H1 (cell line): ENCODE results near the gene TMEM255A. TPM values are rescaled to one million over a fixed set of nuclear protein-coding genes. Genes with fewer than 3 reads are reported as not detected.

Source experiments
- CTCF ChIA-PET: fragments of 300-600 bp; sonication (Branson Sonifier 250); formaldehyde crosslinking; loops from one replicate; lab custom pipeline; 2021; ENCODE audit not compliant: partially characterized antibody; lab: Charles Lee
- POLR2A ChIA-PET: fragments of 300-600 bp; sonication (Branson Sonifier 250); formaldehyde crosslinking; loops from one replicate; lab custom pipeline; 2021; ENCODE audit warnings: inconsistent platforms; ENCODE audit not compliant: partially characterized antibody; lab: Charles Lee
- DNase-seq, 2 experiments: peaks; one replicate each; pipeline versions ENCODE4 v3.0.0 to v3.0.0-alpha.2; 2010 to 2022; ENCODE audit warnings: low spot score in 2 of 2, low read depth in 1 of 2, mixed read lengths in 1 of 2
- FAIRE-seq: peaks from 2 replicates; lab custom pipeline; 2011; peaks lifted over from hg19 to GRCh38; lab: Jason Lieb, UNC
- H2AFZ ChIP-seq: 2 replicates; pipeline ENCODE4 v1.8.1; 2012; ENCODE audit warnings: low read length, inconsistent platforms
- H2AK5ac ChIP-seq: 2 replicates; pipeline ENCODE4 v1.6.1; 2013; ENCODE audit warnings: low read depth, low read length
- H2BK120ac ChIP-seq: replicated peaks from 2 replicates; pipeline ENCODE3; 2013; ENCODE audit warnings: low read depth, low read length, inconsistent platforms
- H2BK12ac ChIP-seq: 2 replicates; pipeline ENCODE4 v1.6.1; 2013; ENCODE audit warnings: low read depth, low read length
- H2BK15ac ChIP-seq: 2 replicates; pipeline ENCODE4 v1.6.1; 2013; ENCODE audit warnings: low read length
- H2BK20ac ChIP-seq: 2 replicates; pipeline ENCODE4 v1.6.1; 2013; ENCODE audit warnings: low read length
- H2BK5ac ChIP-seq: 2 replicates; pipeline ENCODE4 v1.6.1; 2013; ENCODE audit warnings: low read depth, low read length
- H3K14ac ChIP-seq: 2 replicates; pipeline ENCODE4 v1.6.1; 2013; ENCODE audit warnings: inconsistent platforms; ENCODE audit not compliant: insufficient read length
- H3K18ac ChIP-seq: 2 replicates; pipeline ENCODE4 v1.6.1; 2013; ENCODE audit warnings: low read length; ENCODE audit errors: extremely low read depth
- H3K23ac ChIP-seq: 2 replicates; pipeline ENCODE4 v1.6.1; 2013; ENCODE audit warnings: inconsistent platforms; ENCODE audit not compliant: insufficient read length
- H3K23me2 ChIP-seq: 2 replicates; pipeline ENCODE4 v1.6.1; 2013; ENCODE audit warnings: low read depth, low read length
- H3K27ac ChIP-seq: 2 replicates; pipeline ENCODE4 v1.6.1; 2011; ENCODE audit warnings: low read depth, low read length, inconsistent platforms
- H3K27me3 ChIP-seq, 4 experiments: replicated peaks in 1 of 4; 1 replicate in 1 of 4; 2 replicates in 3 of 4; pipeline versions ENCODE4 v1.6.1 to v1.8.1; 2011 to 2013; ENCODE audit warnings: low read length in 3 of 4, mild to moderate bottlenecking in 3 of 4, inconsistent platforms in 2 of 4, mixed read lengths in 2 of 4, moderate library complexity in 1 of 4; ENCODE audit not compliant: control insufficient read depth in 3 of 4, insufficient read depth in 3 of 4; ENCODE audit errors: extremely low read depth in 1 of 4
- H3K36me3 ChIP-seq, 4 experiments: 2 replicates each; pipeline versions ENCODE4 v1.6.1 to v1.8.1; 2011 to 2013; ENCODE audit warnings: mild to moderate bottlenecking in 4 of 4, low read length in 3 of 4, moderate library complexity in 2 of 4, control low read depth in 1 of 4, inconsistent platforms in 1 of 4; ENCODE audit not compliant: insufficient read depth in 4 of 4, control insufficient read depth in 2 of 4
- H3K4ac ChIP-seq: replicated peaks from 2 replicates; pipeline ENCODE3; 2013; ENCODE audit warnings: low read length, low read depth, mixed read lengths, inconsistent platforms; ENCODE audit not compliant: insufficient read length
- H3K4me1 ChIP-seq, 4 experiments: replicated peaks in 1 of 4; 1 replicate in 1 of 4; 2 replicates in 3 of 4; pipeline versions ENCODE4 v1.6.1 to v1.8.1; 2011 to 2013; ENCODE audit warnings: low read length in 3 of 4, inconsistent platforms in 2 of 4, mixed read lengths in 1 of 4; ENCODE audit not compliant: insufficient read depth in 4 of 4, control insufficient read depth in 3 of 4
- H3K4me2 ChIP-seq, 2 experiments: 2 replicates each; pipeline versions ENCODE4 v1.6.1 to v1.8.1; 2011 to 2013; ENCODE audit warnings: low read depth in 2 of 2, low read length in 2 of 2, control low read depth in 1 of 2, inconsistent platforms in 1 of 2, mild to moderate bottlenecking in 1 of 2; ENCODE audit not compliant: insufficient read depth in 1 of 2
- H3K4me3 ChIP-seq, 4 experiments: fragments of 200-600, 300-600 bp in 1 of 4; sonication (generic), shearing (Covaris generic), sonication (Bioruptor Twin) in 1 of 4; 2 replicates each; pipeline versions ENCODE4 v1.5.1 to v1.8.1; 2011 to 2016; ENCODE audit warnings: low read length in 4 of 4, low read depth in 3 of 4, control low read depth in 2 of 4, inconsistent platforms in 2 of 4, mild to moderate bottlenecking in 2 of 4, mixed read lengths in 1 of 4, moderate library complexity in 1 of 4; ENCODE audit not compliant: insufficient read depth in 2 of 4; ENCODE audit errors: extremely low read depth in 1 of 4
- H3K56ac ChIP-seq: replicated peaks from 2 replicates; pipeline ENCODE3; 2013; ENCODE audit warnings: low read depth, mild to moderate bottlenecking, mixed read lengths, low read length, inconsistent platforms; ENCODE audit not compliant: insufficient read length
- H3K79me1 ChIP-seq: 2 replicates; pipeline ENCODE4 v1.6.1; 2013; ENCODE audit warnings: low read depth, low read length, control low read depth
- H3K79me2 ChIP-seq, 2 experiments: 2 replicates each; pipeline versions ENCODE4 v1.6.1 to v1.8.1; 2012 to 2013; ENCODE audit warnings: low read length in 2 of 2, mild to moderate bottlenecking in 2 of 2, inconsistent platforms in 1 of 2; ENCODE audit not compliant: insufficient read depth in 2 of 2, control insufficient read depth in 1 of 2
- H3K9ac ChIP-seq, 4 experiments: replicated peaks in 1 of 4; 1 replicate in 1 of 4; 2 replicates in 3 of 4; pipeline versions ENCODE4 v1.6.1 to v1.8.1; 2011 to 2013; ENCODE audit warnings: low read depth in 3 of 4, low read length in 3 of 4, control low read depth in 2 of 4, mild to moderate bottlenecking in 2 of 4, moderate library complexity in 2 of 4, inconsistent platforms in 1 of 4; ENCODE audit errors: extremely low read depth in 1 of 4
- H3K9me3 ChIP-seq, 2 experiments: 2 replicates each; pipeline versions ENCODE4 v1.6.1 to v1.8.1; 2012 to 2013; ENCODE audit warnings: mild to moderate bottlenecking in 2 of 2, moderate library complexity in 2 of 2, control low read depth in 1 of 2, inconsistent platforms in 1 of 2, low read depth in 1 of 2, low read length in 1 of 2, mixed read lengths in 1 of 2; ENCODE audit not compliant: insufficient read depth in 2 of 2
- H4K20me1 ChIP-seq, 2 experiments: replicated peaks in 1 of 2; 2 replicates each; pipeline versions ENCODE3 to v1.8.1; 2011 to 2013; ENCODE audit warnings: inconsistent platforms in 2 of 2, low read length in 2 of 2, mild to moderate bottlenecking in 1 of 2; ENCODE audit not compliant: insufficient read depth in 2 of 2, control insufficient read depth in 1 of 2
- H4K5ac ChIP-seq: 2 replicates; pipeline ENCODE4 v1.6.1; 2013; ENCODE audit warnings: low read length, low read depth, mixed read lengths, inconsistent platforms; ENCODE audit not compliant: insufficient read length
- H4K8ac ChIP-seq: 2 replicates; pipeline ENCODE4 v1.8.0; 2013; ENCODE audit warnings: mild to moderate bottlenecking, moderate library complexity, low read length, inconsistent platforms; ENCODE audit not compliant: insufficient read depth; ENCODE audit errors: extremely low read depth
- H4K91ac ChIP-seq: replicated peaks from 2 replicates; pipeline ENCODE3; 2013; ENCODE audit warnings: low read length, mixed read lengths, inconsistent platforms; ENCODE audit not compliant: insufficient read length
- BACH1 ChIP-seq: IDR thresholded peaks from 2 replicates; pipeline ENCODE4 v1.6.1; 2012; ENCODE audit warnings: low read length, improper control_type of control experiment
- BCL11A ChIP-seq, 2 experiments: IDR thresholded peaks; one replicate each; pipeline ENCODE4 v1.6.1; 2011; ENCODE audit warnings: low read depth in 2 of 2, low read length in 2 of 2, mild to moderate bottlenecking in 2 of 2
- CBX5 ChIP-seq: fragments of 300-800, 300-1000 bp; sonication (generic); IDR thresholded peaks from 2 replicates; pipeline ENCODE4 v1.7.1; 2016; ENCODE audit warnings: antibody characterized with exemption, low read length, low read depth
- CBX8 ChIP-seq: fragments of 300-800, 300-1000 bp; sonication (generic); IDR thresholded peaks from 2 replicates; pipeline ENCODE4 v1.7.1; 2016; ENCODE audit warnings: low read depth, low read length, borderline replicate concordance
- CHD2 ChIP-seq: IDR thresholded peaks from 2 replicates; pipeline ENCODE4 v1.6.1; 2012; ENCODE audit warnings: low read length, improper control_type of control experiment
- E2F6 ChIP-seq: IDR thresholded peaks from 2 replicates; pipeline ENCODE4 v1.6.1; 2012; ENCODE audit warnings: inconsistent platforms
- FOSL1 ChIP-seq: IDR thresholded peaks from 2 replicates; pipeline ENCODE4 v1.6.1; 2011; ENCODE audit warnings: mild to moderate bottlenecking, low read depth, low read length, moderate library complexity; ENCODE audit not compliant: insufficient read depth
- JUN ChIP-seq: IDR thresholded peaks from 2 replicates; pipeline ENCODE4 v1.6.1; 2011; ENCODE audit warnings: low read depth, mild to moderate bottlenecking, improper control_type of control experiment, low read length
- JUND ChIP-seq: IDR thresholded peaks from 2 replicates; pipeline ENCODE4 v1.6.1; 2011; ENCODE audit warnings: mild to moderate bottlenecking, improper control_type of control experiment, low read length
- KDM4A ChIP-seq: IDR thresholded peaks from one replicate; pipeline ENCODE4 v1.7.1; 2012; ENCODE audit warnings: low read depth, mild to moderate bottlenecking, moderate library complexity, low read length, inconsistent platforms; ENCODE audit not compliant: severe bottlenecking
- NRF1 ChIP-seq: IDR thresholded peaks from 2 replicates; pipeline ENCODE4 v1.6.1; 2011; ENCODE audit warnings: mild to moderate bottlenecking, low read depth, low read length, improper control_type of control experiment
- RAD21 ChIP-seq, 2 experiments: IDR thresholded peaks in 1 of 2; conservative IDR thresholded peaks in 1 of 2; 2 replicates each; pipeline ENCODE4 v1.6.1; 2011; ENCODE audit warnings: low read depth in 2 of 2, low read length in 2 of 2, improper control_type of control experiment in 1 of 2, inconsistent platforms in 1 of 2, mild to moderate bottlenecking in 1 of 2, moderate library complexity in 1 of 2
- SIN3A ChIP-seq, 2 experiments: IDR thresholded peaks in 1 of 2; conservative IDR thresholded peaks in 1 of 2; 2 replicates each; pipeline ENCODE4 v1.6.1; 2011 to 2012; ENCODE audit warnings: low read length in 2 of 2, improper control_type of control experiment in 1 of 2, low read depth in 1 of 2, mild to moderate bottlenecking in 1 of 2
- WGBS, 2 experiments: shearing (Covaris generic) in 1 of 2; methylation state at CpG; one replicate each; pipeline versions ENCODE4 v1.1.6 to v1.1.7; 2013 to 2015; ENCODE audit warnings: low lambda C conversion rate in 2 of 2, mixed read lengths in 2 of 2, inconsistent platforms in 1 of 2, low coverage in 1 of 2, missing lambda C conversion rate in 1 of 2; ENCODE audit not compliant: insufficient replicate concordance in 2 of 2, insufficient coverage in 1 of 2, insufficient read length in 1 of 2; ENCODE audit errors: extremely low coverage in 1 of 2, missing lambda C conversion rate in 1 of 2; 5-methylcytosine and 5-hydroxymethylcytosine counted together
- polyA plus RNA-seq, 7 experiments: library from polyadenylated mRNA; depleted of rRNA in 3 of 7; stranded (reverse) in 5 of 7; unstranded in 2 of 7; fragments of >200 nt in 5 of 7; fragments of 200-250 nt in 2 of 7; gene quantifications; 1 replicate in 5 of 7; 2 replicates in 1 of 7; 4 replicates in 1 of 7; pipeline versions ENCODE4 v1.2.1 to v1.2.3, GENCODE V29; 2011 to 2013; ENCODE audit warnings: missing spikeins in 2 of 7, mixed read lengths in 2 of 7
- total RNA-seq: library from RNA; stranded (reverse); fragmentation: NEBNext Ultra II Directional; extraction: Animal tissue kit (Norgen Biotek cat#: 25700); gene quantifications from 2 replicates; pipeline ENCODE4 v1.2.1, GENCODE V29; 2021

The TMEM255A gene
- total and polyA plus RNA-seq, 2 of the 8 experiments (the other 6 are each of a cell fraction or from before 2014, with no cell fraction given), result 0.73 to 2.3 TPM

- ChIA-PET POLR2A (no interaction called here), CTCF (interaction anchor here (1.2 kb wide), 1 partner anchor 15 kb away, joined by 4 read pairs; no protein-coding TSS in a partner anchor)
- no peak overlapping the region for H3K4me3 ChIP-seq
- H2BK120ac ChIP-seq, result no peak overlapping the region
- H3K27me3 ChIP-seq, result no peaks in the 10 kb centered on the region
- no peak overlapping the region for H2BK20ac ChIP-seq
- H3K56ac ChIP-seq, result no peak overlapping the region
- H3K27ac ChIP-seq, result no peak overlapping the region
- H3K23me2 ChIP-seq, result no peaks in the 10 kb centered on the region
- H4K91ac ChIP-seq, result no peak overlapping the region
- no peak overlapping the region for H4K8ac ChIP-seq
- peaks cover 0 to 7% (median 0%) of the 10 kb centered on the region in 4 experiments; a peak in 3 of 7 replicates for H3K4me1 ChIP-seq
- DNase-seq (no peak), FAIRE-seq (no peak)
- H4K5ac ChIP-seq, result no peak overlapping the region
- no peak overlapping the region for H2BK15ac ChIP-seq
- no peaks in the 10 kb centered on the region; a peak in 1 of 4 replicates for H3K9me3 ChIP-seq
- no peak overlapping the region for H3K14ac ChIP-seq
- no peak overlapping the region for H3K4me2 ChIP-seq
- H3K79me2 ChIP-seq, result no peaks in the 10 kb centered on the region
- H2AFZ ChIP-seq, result no peak overlapping the region
- 100% methylated on average over 1 of the region's 1 CpG; no CpG with 5 or more reads in 1 of the 2 experiments for WGBS, 2 experiments
- no peak overlapping the region for H2BK5ac ChIP-seq
- no peak overlapping the region for H2AK5ac ChIP-seq
- H3K23ac ChIP-seq, result no peak overlapping the region
- H4K20me1 ChIP-seq, result no peaks in the 10 kb centered on the region
- H3K4ac ChIP-seq, result no peak overlapping the region
- no peak overlapping the region for H3K18ac ChIP-seq
- H3K36me3 ChIP-seq, result no peaks in the 10 kb centered on the region
- no peak overlapping the region for H3K9ac ChIP-seq
- no peaks in the 10 kb centered on the region for H3K79me1 ChIP-seq
- H2BK12ac ChIP-seq, result no peak overlapping the region
- no peak for TF ChIP-seq SIN3A (conservative IDR thresholded peaks at IDR 0.05 in 1 of 2, IDR thresholded peaks at IDR 0.05 in 1 of 2; ENCODE audit: low read depth in 1 of 2, low read length in 2 of 2)
- TF ChIP-seq JUN, result no peak
- no peak for TF ChIP-seq NRF1
- TF ChIP-seq BACH1, result no peak
- TF ChIP-seq E2F6, result no peak
- TF ChIP-seq JUND, result no peak
- no peak for TF ChIP-seq KDM4A
- TF ChIP-seq CHD2, result no peak
- no peak for TF ChIP-seq CBX5
- no peak for TF ChIP-seq CBX8
- TF ChIP-seq BCL11A (IDR thresholded peaks at IDR 0.05; ENCODE audit: low read depth in 2 of 2, low read length in 2 of 2), result no peak
- TF ChIP-seq RAD21 (IDR thresholded peaks at IDR 0.05 in 1 of 2, conservative IDR thresholded peaks at IDR 0.05 in 1 of 2; ENCODE audit: low read depth in 2 of 2, low read length in 2 of 2), result no peak
- no peak for TF ChIP-seq FOSL1
These were observed 23.3 kb upstream of the TMEM255A start for GRCh38 chrX:120334603-120335002.
